ENCODE results near the gene TECTB. TPM values are rescaled to one million over a fixed set of nuclear protein-coding genes. Genes with fewer than 3 reads are reported as not detected.

TECTB gene
- total RNA-seq, 2 donors from 2014 or later, result not detected

DNA sequence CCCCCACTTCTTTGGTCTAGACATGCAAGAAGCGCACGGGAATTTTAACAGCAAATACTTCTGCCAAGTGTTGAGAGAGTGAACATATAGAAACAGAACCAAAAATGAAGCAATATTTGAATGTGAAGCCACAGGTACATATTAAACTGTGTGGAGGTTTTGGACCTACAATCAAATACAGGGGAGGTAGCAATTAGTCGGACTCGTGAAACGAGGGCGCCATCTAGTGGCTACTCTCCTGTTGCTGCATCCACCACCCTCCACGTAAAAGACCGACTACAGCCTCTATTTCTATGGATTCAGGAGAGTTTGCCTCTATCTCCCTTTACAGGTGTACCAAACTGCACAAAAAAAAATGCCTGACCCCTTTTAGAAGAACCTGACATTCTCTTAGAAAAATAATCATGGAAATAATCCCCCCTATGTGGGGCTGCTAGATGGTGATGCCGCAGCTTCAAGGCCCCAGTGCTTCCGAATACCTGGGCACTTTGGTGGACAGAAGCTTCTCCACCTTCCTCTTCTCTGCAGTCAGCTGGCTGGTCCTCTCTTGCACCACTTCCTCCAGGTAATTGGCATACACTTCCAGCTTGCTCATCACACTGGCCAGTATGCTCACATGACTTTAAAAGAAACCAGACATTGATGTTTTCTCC is 31.7 kb downstream of the TECTB start:
- Histone ChIP-seq H3K27me3 (no peaks in the 10 kb centered on the region), H3K9me3 (no peaks in the 10 kb centered on the region), H3K36me3 (replicated peaks in 1 of 2; ENCODE audit: insufficient read depth in 1 of 2, low read depth in 2 of 2) (no peaks in the 10 kb centered on the region), H3K4me1 (no peaks in the 10 kb centered on the region), H3K4me3 (no peak overlapping the region), H3K27ac (no peak overlapping the region)
- intact Hi-C loops (cut with DNase I), result no loop called here
- TF ChIP-seq, protein P1, sequence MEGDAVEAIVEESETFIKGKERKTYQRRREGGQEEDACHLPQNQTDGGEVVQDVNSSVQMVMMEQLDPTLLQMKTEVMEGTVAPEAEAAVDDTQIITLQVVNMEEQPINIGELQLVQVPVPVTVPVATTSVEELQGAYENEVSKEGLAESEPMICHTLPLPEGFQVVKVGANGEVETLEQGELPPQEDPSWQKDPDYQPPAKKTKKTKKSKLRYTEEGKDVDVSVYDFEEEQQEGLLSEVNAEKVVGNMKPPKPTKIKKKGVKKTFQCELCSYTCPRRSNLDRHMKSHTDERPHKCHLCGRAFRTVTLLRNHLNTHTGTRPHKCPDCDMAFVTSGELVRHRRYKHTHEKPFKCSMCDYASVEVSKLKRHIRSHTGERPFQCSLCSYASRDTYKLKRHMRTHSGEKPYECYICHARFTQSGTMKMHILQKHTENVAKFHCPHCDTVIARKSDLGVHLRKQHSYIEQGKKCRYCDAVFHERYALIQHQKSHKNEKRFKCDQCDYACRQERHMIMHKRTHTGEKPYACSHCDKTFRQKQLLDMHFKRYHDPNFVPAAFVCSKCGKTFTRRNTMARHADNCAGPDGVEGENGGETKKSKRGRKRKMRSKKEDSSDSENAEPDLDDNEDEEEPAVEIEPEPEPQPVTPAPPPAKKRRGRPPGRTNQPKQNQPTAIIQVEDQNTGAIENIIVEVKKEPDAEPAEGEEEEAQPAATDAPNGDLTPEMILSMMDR (IDR thresholded peaks at IDR 0.05), result peak; percentile 75 to 93 (median 81)
- no peak for TF ChIP-seq POLR2A (IDR thresholded peaks at IDR 0.05)
- 19 to 21% methylated on average over 10 of the region's 10 CpGs for WGBS, 2 donors
- DNase-seq (peak; percentile 80 to 88 (median 82)), ATAC-seq (peak; percentile 79)

DNA sequence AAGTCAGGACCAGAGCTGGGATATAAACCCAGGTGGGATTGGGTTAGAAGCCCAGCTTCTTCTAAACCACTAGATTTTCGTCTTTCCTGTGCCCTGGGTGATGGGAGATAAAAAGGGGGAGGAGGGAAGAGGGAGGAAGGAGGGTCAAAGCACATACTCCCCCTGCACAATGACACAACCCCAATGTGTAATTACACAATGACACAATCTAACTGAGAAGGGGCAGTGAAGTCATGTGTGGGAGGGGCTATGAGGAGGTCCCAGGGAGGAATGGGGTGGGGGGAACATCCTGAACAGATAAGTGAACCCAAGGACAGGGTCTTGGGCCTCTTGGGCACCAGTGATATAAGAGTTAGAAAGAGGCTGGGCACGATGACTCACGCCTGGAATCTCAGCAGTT is 44.5 kb downstream of the TECTB start:
- Histone ChIP-seq H3K9me3 (no peaks in the 10 kb centered on the region), H3K27me3 (no peaks in the 10 kb centered on the region), H3K27ac (no peak overlapping the region), H3K4me3 (no peak overlapping the region), H3K36me3 (replicated peaks in 1 of 2; ENCODE audit: insufficient read depth in 1 of 2, low read depth in 2 of 2) (no peaks in the 10 kb centered on the region), H3K4me1 (peaks cover 14% of the 10 kb centered on the region)
- WGBS, 2 donors, result 84 to 87% methylated on average over 3 of the region's 3 CpGs
- TF ChIP-seq POLR2A (IDR thresholded peaks at IDR 0.05), result no peak
- TF ChIP-seq, protein P1 (IDR thresholded peaks at IDR 0.05), result no peak
- ATAC-seq (no peak), DNase-seq (no peak)
- intact Hi-C loops (cut with DNase I), result no loop called here

DNA sequence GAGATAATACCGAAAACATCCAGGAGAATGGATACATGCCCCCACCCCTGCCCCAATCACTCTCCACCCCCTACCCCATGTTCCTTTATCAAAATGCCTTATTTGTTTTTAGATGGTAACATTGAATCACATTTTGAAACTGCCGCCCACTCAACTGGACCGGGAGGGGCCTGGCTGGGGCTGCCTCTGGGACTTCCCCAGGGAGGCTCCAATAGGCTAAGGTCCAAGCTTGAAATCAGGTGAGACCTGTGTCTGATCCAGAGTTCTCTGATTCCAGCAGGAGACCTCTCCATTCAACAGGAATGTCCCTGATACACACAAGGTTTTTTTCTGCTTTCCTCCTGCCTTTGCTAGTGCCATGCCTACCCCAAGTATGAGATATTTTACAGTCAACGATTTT is 47.0 kb downstream of the TECTB start:
- Histone ChIP-seq H3K36me3 (replicated peaks in 1 of 2; ENCODE audit: insufficient read depth in 1 of 2, low read depth in 2 of 2) (no peaks in the 10 kb centered on the region), H3K9me3 (no peaks in the 10 kb centered on the region), H3K4me3 (no peak overlapping the region), H3K27me3 (no peaks in the 10 kb centered on the region), H3K4me1 (peaks cover 21% of the 10 kb centered on the region), H3K27ac (peak overlapping the region in 3 of 4 donors; percentile 63 to 70 (median 64))
- WGBS, 2 donors, result 29 to 49% methylated on average over 4 of the region's 4 CpGs
- ATAC-seq, result peak; percentile 37
- no peak for TF ChIP-seq POLR2A (IDR thresholded peaks at IDR 0.05)
- TF ChIP-seq, protein P1 (IDR thresholded peaks at IDR 0.05), result no peak
- peak in 2 of 4 donors; percentile 10 to 26 for DNase-seq
- intact Hi-C loops (cut with DNase I), result no loop called here

DNA sequence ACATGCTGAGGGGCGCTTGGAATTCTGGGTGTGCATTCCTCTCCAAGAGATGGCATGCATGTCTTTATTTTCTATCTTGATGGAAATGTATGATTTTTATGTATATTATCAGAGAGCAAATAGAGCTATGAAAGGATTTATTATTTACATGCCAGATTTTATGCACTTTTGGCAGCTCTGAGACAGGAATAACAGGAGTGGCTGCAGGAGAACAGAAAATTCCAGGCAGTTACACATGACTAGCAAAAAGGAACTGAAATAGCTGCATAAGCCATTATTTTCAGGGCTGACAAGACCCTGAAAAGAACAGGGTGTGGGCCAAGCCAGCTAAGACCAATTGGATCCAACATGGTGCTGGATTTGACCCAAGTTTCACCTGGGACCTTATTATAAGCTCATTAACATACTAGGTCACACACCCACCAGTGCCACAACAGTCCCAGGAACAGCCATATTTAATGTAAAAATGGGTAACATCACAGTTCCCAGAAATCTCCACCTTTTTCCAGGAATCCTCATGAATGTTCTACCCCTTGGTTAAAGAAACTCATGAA is 47.5 kb downstream of the TECTB start:
- DNase-seq, result peak in 2 of 4 donors; percentile 25 to 44
- Histone ChIP-seq H3K27ac (peak overlapping the region in 3 of 4 donors; percentile 63 to 70 (median 64)), H3K4me1 (peaks cover 21% of the 10 kb centered on the region), H3K4me3 (no peak overlapping the region), H3K27me3 (no peaks in the 10 kb centered on the region), H3K9me3 (no peaks in the 10 kb centered on the region), H3K36me3 (replicated peaks in 1 of 2; ENCODE audit: insufficient read depth in 1 of 2, low read depth in 2 of 2) (no peaks in the 10 kb centered on the region)
- intact Hi-C loops (cut with DNase I), result no loop called here
- ATAC-seq, result peak; percentile 36
- TF ChIP-seq, protein P1 (IDR thresholded peaks at IDR 0.05), result no peak
- TF ChIP-seq POLR2A (IDR thresholded peaks at IDR 0.05), result no peak
- 30 to 35% methylated on average over 1 of the region's 1 CpG for WGBS, 2 donors

DNA sequence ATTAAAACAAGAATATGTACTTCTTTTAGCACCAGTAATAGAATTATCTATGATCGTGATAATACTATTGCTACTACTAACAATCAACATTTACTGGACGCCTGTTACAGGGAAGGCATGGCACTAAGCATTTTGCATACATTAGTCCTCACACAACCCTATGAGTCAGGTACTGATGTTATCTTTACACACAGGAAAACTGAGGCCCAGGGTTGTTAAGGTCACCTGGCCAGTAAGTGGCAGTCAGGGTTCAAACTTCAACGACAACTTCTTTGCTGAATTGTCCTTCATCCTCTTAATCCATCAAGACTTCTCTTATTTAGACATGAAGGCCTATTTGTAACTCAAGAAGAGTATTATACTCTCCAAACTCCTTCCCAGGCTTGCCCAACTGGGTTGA is 48.8 kb downstream of the TECTB start:
- no peaks in the 10 kb centered on the region for H3K9me3 ChIP-seq
- no peaks in the 10 kb centered on the region for H3K27me3 ChIP-seq
- no peaks in the 10 kb centered on the region for H3K36me3 ChIP-seq (replicated peaks in 1 of 2; ENCODE audit: insufficient read depth in 1 of 2, low read depth in 2 of 2)
- no peak for DNase-seq
- H3K4me1 ChIP-seq, result peaks cover 21% of the 10 kb centered on the region
- no peak for ATAC-seq
- 69 to 71% methylated on average over 3 of the region's 3 CpGs for WGBS, 2 donors
- TF ChIP-seq, protein P1 (IDR thresholded peaks at IDR 0.05), result no peak
- no peak for TF ChIP-seq POLR2A (IDR thresholded peaks at IDR 0.05)
- intact Hi-C loops (cut with DNase I), result no loop called here
- peak overlapping the region; percentile 54 to 71 (median 64) for H3K27ac ChIP-seq
- no peak overlapping the region for H3K4me3 ChIP-seq

Data from body of pancreas (tissue), 4 donors.